K562 (cell line): ENCODE measurements around the gene PPP1R10. TPM values are rescaled to one million over a fixed set of nuclear protein-coding genes. Genes with fewer than 3 reads are reported as not detected.
A peak's percentile ranks its signal among the peaks of the same experiment; 100 is the strongest.

Source experiments
- BACH1 ChIP-seq: fragments of 200-800 bp; sonication (Bioruptor generic); IDR thresholded peaks from 2 replicates; pipeline ENCODE4 v1.6.1; 2016; ENCODE audit warnings: missing genetic modification characterization, missing compliant biosample characterization
- C11orf30 ChIP-seq: fragments of 450-650 bp; IDR thresholded peaks from 2 replicates; pipeline ENCODE4 v1.6.1; 2016; ENCODE audit warnings: low read depth, mild to moderate bottlenecking
- CCAR2 ChIP-seq: fragments of 200-400 bp; formaldehyde crosslinking; IDR thresholded peaks from 2 replicates; pipeline ENCODE4 v1.6.1; 2017; ENCODE audit warnings: mild to moderate bottlenecking, low read depth, low read length
- CEBPG ChIP-seq, 3 experiments: fragments of 200-800 bp in 1 of 3; sonication (Bioruptor generic) in 1 of 3; sonication (generic) in 1 of 3; formaldehyde crosslinking in 1 of 3; IDR thresholded peaks in 2 of 3; conservative IDR thresholded peaks in 1 of 3; 2 replicates each; pipeline versions ENCODE4 v1.6.1 to v1.8.0; 2016 to 2022; ENCODE audit warnings: missing compliant biosample characterization in 2 of 3, missing genetic modification characterization in 2 of 3, mild to moderate bottlenecking in 1 of 3, missing genetic modification reagents in 1 of 3
- DACH1 ChIP-seq: fragments of 450-650 bp; IDR thresholded peaks from 2 replicates; pipeline ENCODE4 v1.6.1; 2018; ENCODE audit not compliant: partially characterized antibody
- ETS2 ChIP-seq: IDR thresholded peaks from 2 replicates; pipeline ENCODE4 v1.6.1; 2016; ENCODE audit warnings: borderline replicate concordance, missing genetic modification characterization, mild to moderate bottlenecking, moderate library complexity, missing compliant biosample characterization; ENCODE audit not compliant: poor library complexity, severe bottlenecking
- FOXA3 ChIP-seq, 2 experiments: fragments of 450-650 bp in 1 of 2; sonication (generic) in 1 of 2; formaldehyde crosslinking; IDR thresholded peaks in 1 of 2; conservative IDR thresholded peaks in 1 of 2; 2 replicates each; pipeline versions ENCODE4 v1.4.0 to v1.8.0; 2020 to 2022; ENCODE audit warnings: mild to moderate bottlenecking in 2 of 2, missing genetic modification reagents in 1 of 2
- FOXM1 ChIP-seq, 2 experiments: fragments of 450-650 bp in 1 of 2; sonication (generic) in 1 of 2; formaldehyde crosslinking in 1 of 2; IDR thresholded peaks; 2 replicates each; pipeline versions ENCODE4 v1.6.1 to v1.9.0; 2017 to 2022; ENCODE audit warnings: low read depth in 2 of 2, mild to moderate bottlenecking in 2 of 2, missing genetic modification reagents in 1 of 2, moderate library complexity in 1 of 2
- HDAC8 ChIP-seq: fragments of 450-650 bp; IDR thresholded peaks from 2 replicates; pipeline ENCODE4 v1.6.1; 2016; ENCODE audit warnings: mild to moderate bottlenecking, missing genetic modification characterization, moderate library complexity, missing compliant biosample characterization
- MAFK ChIP-seq: IDR thresholded peaks from 2 replicates; pipeline ENCODE4 v1.6.1; 2011; ENCODE audit warnings: low read length, improper control_type of control experiment
- MTA3 ChIP-seq: fragments of 450-650 bp; formaldehyde crosslinking; IDR thresholded peaks from 2 replicates; pipeline ENCODE4 v1.6.1; 2017; ENCODE audit warnings: mild to moderate bottlenecking, borderline replicate concordance
- NCOR1 ChIP-seq: fragments of 450-650 bp; IDR thresholded peaks from 2 replicates; pipeline ENCODE4 v1.6.1; 2016; ENCODE audit warnings: mild to moderate bottlenecking, moderate library complexity
- NR3C1 ChIP-seq: sonication (generic); formaldehyde crosslinking; IDR thresholded peaks from 2 replicates; pipeline ENCODE4 v1.8.1; 2022; ENCODE audit warnings: missing genetic modification reagents
- SRSF1 ChIP-seq: fragments of 200-400 bp; formaldehyde crosslinking; IDR thresholded peaks from 2 replicates; pipeline ENCODE4 v1.6.1; 2017; ENCODE audit warnings: mild to moderate bottlenecking, low read depth, low read length, moderate library complexity
- SRSF3 ChIP-seq: fragments of 200-400 bp; formaldehyde crosslinking; IDR thresholded peaks from 2 replicates; pipeline ENCODE4 v1.6.1; 2016; ENCODE audit warnings: mild to moderate bottlenecking, low read length, moderate library complexity; ENCODE audit not compliant: insufficient read depth
- TOE1 ChIP-seq, 2 experiments: fragments of 450-650 bp in 1 of 2; sonication (generic) in 1 of 2; formaldehyde crosslinking in 1 of 2; IDR thresholded peaks; 2 replicates each; pipeline versions ENCODE4 v1.7.1 to v1.8.0; 2016 to 2022; ENCODE audit warnings: borderline replicate concordance in 2 of 2, mild to moderate bottlenecking in 2 of 2, antibody characterized with exemption in 1 of 2, inconsistent platforms in 1 of 2, low read depth in 1 of 2, missing genetic modification reagents in 1 of 2, moderate library complexity in 1 of 2
- ZFP30 ChIP-seq: fragments of 250-450 bp; sonication (Bioruptor Pico); IDR thresholded peaks from 2 replicates; pipeline ENCODE4 v1.8.0; 2022; ENCODE audit warnings: moderate library complexity, mild to moderate bottlenecking, inconsistent platforms, borderline replicate concordance
- ZNF143 ChIP-seq: sonication (generic); formaldehyde crosslinking; IDR thresholded peaks from 2 replicates; pipeline ENCODE4 v1.9.0; 2022; ENCODE audit warnings: mild to moderate bottlenecking, missing genetic modification reagents
- ZNF23 ChIP-seq: fragments of 250-450 bp; sonication (Bioruptor Pico); IDR thresholded peaks from 2 replicates; pipeline ENCODE4 v1.4.0; 2020; ENCODE audit warnings: mild to moderate bottlenecking
- ZNF778 ChIP-seq: fragments of 450-650 bp; formaldehyde crosslinking; IDR thresholded peaks from 2 replicates; pipeline ENCODE4 v1.4.0; 2020; ENCODE audit warnings: mild to moderate bottlenecking, moderate library complexity
- polyA plus RNA-seq, 8 experiments: library from polyadenylated mRNA; depleted of rRNA in 4 of 8; stranded (reverse) in 5 of 8; unstranded in 3 of 8; fragments of >200 nt; fragmentation: Nextera tagmentation in 2 of 8; fragmentation: Illumina TruSeq in 1 of 8; extraction: Ambion mirVana in 2 of 8; extraction: Trizol in 1 of 8; gene quantifications; 2 replicates each; pipeline versions ENCODE4 v1.2.1 to v1.2.3, GENCODE V29; 2011 to 2014; ENCODE audit warnings: inconsistent platforms in 1 of 8, missing spikeins in 1 of 8
- total RNA-seq, 7 experiments: library from RNA; depleted of rRNA in 6 of 7; stranded (reverse); fragments of >200 nt in 6 of 7; fragmentation: Illumina TruSeq in 2 of 7; extraction: Trizol in 2 of 7; gene quantifications; 2 replicates each; pipeline versions ENCODE4 v1.2.1 to v1.2.3, GENCODE V29; 2011 to 2021; ENCODE audit warnings: low replicate concordance in 1 of 7
- TF ChIP-seq, protein P1 (sequence below): fragments of 250-450 bp; sonication (Bioruptor Pico); IDR thresholded peaks from 2 replicates; pipeline ENCODE4 v1.9.0; 2021; ENCODE audit warnings: mild to moderate bottlenecking
- TF ChIP-seq, protein P2 (sequence below): IDR thresholded peaks from 2 replicates; pipeline ENCODE4 v1.6.1; 2011; ENCODE audit not compliant: insufficient read length; ENCODE audit errors: extremely low read depth
- TF ChIP-seq, protein P3 (sequence below): fragments of 450-650 bp; IDR thresholded peaks from 2 replicates; pipeline ENCODE4 v1.6.1; 2017; ENCODE audit warnings: mild to moderate bottlenecking, moderate library complexity
- TF ChIP-seq, protein P4 (sequence below): IDR thresholded peaks from 2 replicates; pipeline ENCODE4 v1.6.1; 2011; ENCODE audit warnings: borderline replicate concordance, low read depth, mild to moderate bottlenecking, moderate library complexity, low read length; ENCODE audit not compliant: insufficient read depth, poor library complexity, severe bottlenecking

Gene PPP1R10
- total and polyA plus RNA-seq, 9 of the 15 experiments (the other 6 are each of a cell fraction or from before 2014, with no cell fraction given), result 14.1 to 65.5 (median 32.6) TPM

DNA sequence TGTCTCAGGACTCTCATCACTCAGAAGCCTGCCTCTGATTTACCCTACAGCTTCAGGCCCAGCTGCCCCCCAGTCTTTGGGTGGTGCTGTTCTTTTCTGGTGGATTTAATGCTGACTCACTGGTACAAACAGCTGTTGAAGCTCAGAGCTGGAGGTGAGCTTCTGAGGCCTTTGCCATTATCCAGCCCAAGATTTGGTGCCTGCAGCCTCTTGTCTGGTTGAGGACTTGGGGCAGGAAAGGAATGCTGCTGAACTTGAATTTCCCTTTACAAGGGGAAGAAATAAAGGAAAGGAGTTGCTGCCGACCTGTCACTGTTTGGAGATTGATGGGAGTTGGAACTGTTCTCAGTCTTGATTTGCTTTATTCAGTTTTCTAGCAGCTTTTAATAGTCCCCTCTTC lies 26.0 kb downstream of the PPP1R10 start (continued):
- TF ChIP-seq NR3C1 (CRISPR knock-in tag), result no peak
- TF ChIP-seq, protein P1, sequence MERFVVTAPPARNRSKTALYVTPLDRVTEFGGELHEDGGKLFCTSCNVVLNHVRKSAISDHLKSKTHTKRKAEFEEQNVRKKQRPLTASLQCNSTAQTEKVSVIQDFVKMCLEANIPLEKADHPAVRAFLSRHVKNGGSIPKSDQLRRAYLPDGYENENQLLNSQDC (CRISPR knock-in tag), result no peak
- peak; percentile 65; the same call in 1 of the 2 replicates for TF ChIP-seq MAFK
- TF ChIP-seq NCOR1, result no peak
- TF ChIP-seq C11orf30, result peak; percentile 89
- TF ChIP-seq ZFP30 (CRISPR knock-in tag), result no peak
- 0 out of 4 replicates have a peak, but pooled peaks of 1 of the 2 experiments have one; percentile 15 for TF ChIP-seq FOXA3 (CRISPR knock-in tag; conservative IDR thresholded peaks at IDR 0.05 in 1 of 2, IDR thresholded peaks at IDR 0.05 in 1 of 2)
- TF ChIP-seq, protein P2, sequence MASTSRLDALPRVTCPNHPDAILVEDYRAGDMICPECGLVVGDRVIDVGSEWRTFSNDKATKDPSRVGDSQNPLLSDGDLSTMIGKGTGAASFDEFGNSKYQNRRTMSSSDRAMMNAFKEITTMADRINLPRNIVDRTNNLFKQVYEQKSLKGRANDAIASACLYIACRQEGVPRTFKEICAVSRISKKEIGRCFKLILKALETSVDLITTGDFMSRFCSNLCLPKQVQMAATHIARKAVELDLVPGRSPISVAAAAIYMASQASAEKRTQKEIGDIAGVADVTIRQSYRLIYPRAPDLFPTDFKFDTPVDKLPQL, result no peak
- TF ChIP-seq SRSF3, result no peak
- TF ChIP-seq FOXM1 (IDR thresholded peaks at IDR 0.05; ENCODE audit: low read depth), result no peak
- TF ChIP-seq FOXM1 (CRISPR knock-in tag; IDR thresholded peaks at IDR 0.05; ENCODE audit: low read depth), result no peak
- no peak for TF ChIP-seq MTA3
- no peak for TF ChIP-seq CEBPG (CRISPR knock-in tag; IDR thresholded peaks at IDR 0.05)
- no peak for TF ChIP-seq CEBPG (tag; conservative IDR thresholded peaks at IDR 0.05 in 1 of 2, IDR thresholded peaks at IDR 0.05 in 1 of 2)
- peak; percentile 77 for TF ChIP-seq DACH1
- TF ChIP-seq SRSF1, result no peak
- TF ChIP-seq ZNF143 (CRISPR knock-in tag), result no peak
- TF ChIP-seq, protein P3, sequence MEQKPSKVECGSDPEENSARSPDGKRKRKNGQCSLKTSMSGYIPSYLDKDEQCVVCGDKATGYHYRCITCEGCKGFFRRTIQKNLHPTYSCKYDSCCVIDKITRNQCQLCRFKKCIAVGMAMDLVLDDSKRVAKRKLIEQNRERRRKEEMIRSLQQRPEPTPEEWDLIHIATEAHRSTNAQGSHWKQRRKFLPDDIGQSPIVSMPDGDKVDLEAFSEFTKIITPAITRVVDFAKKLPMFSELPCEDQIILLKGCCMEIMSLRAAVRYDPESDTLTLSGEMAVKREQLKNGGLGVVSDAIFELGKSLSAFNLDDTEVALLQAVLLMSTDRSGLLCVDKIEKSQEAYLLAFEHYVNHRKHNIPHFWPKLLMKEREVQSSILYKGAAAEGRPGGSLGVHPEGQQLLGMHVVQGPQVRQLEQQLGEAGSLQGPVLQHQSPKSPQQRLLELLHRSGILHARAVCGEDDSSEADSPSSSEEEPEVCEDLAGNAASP, result no peak
- TF ChIP-seq BACH1 (tag), result peak; percentile 33; the same call in 1 of the 2 replicates
- no peak for TF ChIP-seq ZNF23 (CRISPR knock-in tag)
- TF ChIP-seq, protein P4, sequence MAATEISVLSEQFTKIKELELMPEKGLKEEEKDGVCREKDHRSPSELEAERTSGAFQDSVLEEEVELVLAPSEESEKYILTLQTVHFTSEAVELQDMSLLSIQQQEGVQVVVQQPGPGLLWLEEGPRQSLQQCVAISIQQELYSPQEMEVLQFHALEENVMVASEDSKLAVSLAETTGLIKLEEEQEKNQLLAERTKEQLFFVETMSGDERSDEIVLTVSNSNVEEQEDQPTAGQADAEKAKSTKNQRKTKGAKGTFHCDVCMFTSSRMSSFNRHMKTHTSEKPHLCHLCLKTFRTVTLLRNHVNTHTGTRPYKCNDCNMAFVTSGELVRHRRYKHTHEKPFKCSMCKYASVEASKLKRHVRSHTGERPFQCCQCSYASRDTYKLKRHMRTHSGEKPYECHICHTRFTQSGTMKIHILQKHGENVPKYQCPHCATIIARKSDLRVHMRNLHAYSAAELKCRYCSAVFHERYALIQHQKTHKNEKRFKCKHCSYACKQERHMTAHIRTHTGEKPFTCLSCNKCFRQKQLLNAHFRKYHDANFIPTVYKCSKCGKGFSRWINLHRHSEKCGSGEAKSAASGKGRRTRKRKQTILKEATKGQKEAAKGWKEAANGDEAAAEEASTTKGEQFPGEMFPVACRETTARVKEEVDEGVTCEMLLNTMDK, result no peak
- no peak for TF ChIP-seq ZNF778 (CRISPR knock-in tag)
- TF ChIP-seq ETS2 (tag), result no peak
- no peak for TF ChIP-seq HDAC8 (tag)
- no peak for TF ChIP-seq CCAR2
- TF ChIP-seq TOE1 (IDR thresholded peaks at IDR 0.05; ENCODE audit: borderline replicate concordance), result no peak
- no peak for TF ChIP-seq TOE1 (CRISPR knock-in tag; IDR thresholded peaks at IDR 0.05; ENCODE audit: borderline replicate concordance, low read depth)
